ENCODE data around the gene CALHM2. TPM values are rescaled to one million over a fixed set of nuclear protein-coding genes. Genes with fewer than 3 reads are reported as not detected.
"Not testable (repeated sequence)": the region's sequence is repeated elsewhere in the genome, so short reads cannot be mapped to it uniquely, and the experiment has no call there.

CALHM2 gene
- total and polyA plus RNA-seq, 9 donors: 42.1 to 105 (median 55.3) TPM

GRCh38 chr10:103487410-103487708, 35.2 kb upstream of the CALHM2 start:
- TF ChIP-seq, protein P1, sequence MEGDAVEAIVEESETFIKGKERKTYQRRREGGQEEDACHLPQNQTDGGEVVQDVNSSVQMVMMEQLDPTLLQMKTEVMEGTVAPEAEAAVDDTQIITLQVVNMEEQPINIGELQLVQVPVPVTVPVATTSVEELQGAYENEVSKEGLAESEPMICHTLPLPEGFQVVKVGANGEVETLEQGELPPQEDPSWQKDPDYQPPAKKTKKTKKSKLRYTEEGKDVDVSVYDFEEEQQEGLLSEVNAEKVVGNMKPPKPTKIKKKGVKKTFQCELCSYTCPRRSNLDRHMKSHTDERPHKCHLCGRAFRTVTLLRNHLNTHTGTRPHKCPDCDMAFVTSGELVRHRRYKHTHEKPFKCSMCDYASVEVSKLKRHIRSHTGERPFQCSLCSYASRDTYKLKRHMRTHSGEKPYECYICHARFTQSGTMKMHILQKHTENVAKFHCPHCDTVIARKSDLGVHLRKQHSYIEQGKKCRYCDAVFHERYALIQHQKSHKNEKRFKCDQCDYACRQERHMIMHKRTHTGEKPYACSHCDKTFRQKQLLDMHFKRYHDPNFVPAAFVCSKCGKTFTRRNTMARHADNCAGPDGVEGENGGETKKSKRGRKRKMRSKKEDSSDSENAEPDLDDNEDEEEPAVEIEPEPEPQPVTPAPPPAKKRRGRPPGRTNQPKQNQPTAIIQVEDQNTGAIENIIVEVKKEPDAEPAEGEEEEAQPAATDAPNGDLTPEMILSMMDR (IDR thresholded peaks at IDR 0.05): no peak
- TF ChIP-seq EP300 (IDR thresholded peaks at IDR 0.05) (no peak), POLR2A (IDR thresholded peaks at IDR 0.05) (no peak)
- Histone ChIP-seq H3K36me3 (no peaks in the 10 kb centered on the region), H3K27ac (no peak overlapping the region), H3K27me3 (no peaks in the 10 kb centered on the region), H3K9me3 (no peaks in the 10 kb centered on the region), H3K4me3 (no peak overlapping the region), H3K4me1 (ENCODE audit: insufficient read depth) (peaks cover 7% of the 10 kb centered on the region)
- DNase-seq: no peak
- WGBS, 3 donors: 69 to 88% (median 85%) methylated on average over 2 of the region's 2 CpGs
- intact Hi-C loops (cut with DNase I): no loop called here

- intact Hi-C loops (cut with DNase I): loop anchor here in 1 of 4 donors (1.0 kb wide), 1 partner anchor 68 kb away; no protein-coding TSS in a partner anchor
- H3K27ac ChIP-seq: not testable (repeated sequence)
- 67 to 84% (median 82%) methylated on average over 8 of the region's 8 CpGs for WGBS, 3 donors
Measured at GRCh38 chr10:103486635-103487409, 34.7 kb upstream of the CALHM2 start.

DNA sequence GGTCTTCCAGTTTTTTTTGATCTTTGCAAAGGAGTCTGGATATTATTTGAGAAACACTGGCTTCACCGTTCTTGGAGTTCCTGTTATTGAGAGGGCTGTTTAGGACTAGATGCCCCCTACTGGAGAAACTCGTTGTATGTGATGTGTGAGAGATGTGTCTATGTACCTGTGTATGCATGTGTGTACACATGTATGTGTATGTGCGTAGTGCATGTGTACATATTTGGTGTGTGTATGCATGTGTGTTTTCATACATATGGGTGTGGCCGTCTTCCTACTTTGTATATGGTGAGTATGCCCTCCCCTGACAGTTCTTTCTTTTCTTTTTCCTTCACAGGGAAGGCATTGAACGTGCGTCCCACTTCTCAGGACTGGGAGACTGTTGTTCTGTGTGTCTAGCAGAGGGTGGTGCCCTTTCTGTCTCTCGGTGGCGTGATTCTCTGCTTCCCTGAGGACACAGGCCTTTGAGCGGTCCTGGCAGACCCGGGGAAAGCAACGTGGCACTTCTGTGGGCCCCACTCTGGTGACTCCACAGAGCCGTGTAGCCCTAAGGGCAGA, 29.9 kb upstream of the CALHM2 start:
- Histone ChIP-seq H3K4me1 (ENCODE audit: insufficient read depth) (peaks cover 1% of the 10 kb centered on the region), H3K36me3 (no peaks in the 10 kb centered on the region), H3K9me3 (no peaks in the 10 kb centered on the region), H3K27me3 (no peaks in the 10 kb centered on the region), H3K4me3 (no peak overlapping the region), H3K27ac (no peak overlapping the region)
- TF ChIP-seq, protein P1 (IDR thresholded peaks at IDR 0.05): peak in 2 of 3 donors; percentile 64 to 71
- no peak for TF ChIP-seq POLR2A (IDR thresholded peaks at IDR 0.05)
- DNase-seq: no peak
- 55 to 62% (median 56%) methylated on average over 12 of the region's 12 CpGs for WGBS, 3 donors
- intact Hi-C loops (cut with DNase I): no loop called here

More at GRCh38 chr10:103486635-103487409, 34.7 kb upstream of the CALHM2 start:
- H3K36me3 ChIP-seq; H3K4me1 ChIP-seq (ENCODE audit: insufficient read depth); H3K27me3 ChIP-seq; DNase-seq; H3K4me3 ChIP-seq; H3K9me3 ChIP-seq: not testable (repeated sequence)

DNA sequence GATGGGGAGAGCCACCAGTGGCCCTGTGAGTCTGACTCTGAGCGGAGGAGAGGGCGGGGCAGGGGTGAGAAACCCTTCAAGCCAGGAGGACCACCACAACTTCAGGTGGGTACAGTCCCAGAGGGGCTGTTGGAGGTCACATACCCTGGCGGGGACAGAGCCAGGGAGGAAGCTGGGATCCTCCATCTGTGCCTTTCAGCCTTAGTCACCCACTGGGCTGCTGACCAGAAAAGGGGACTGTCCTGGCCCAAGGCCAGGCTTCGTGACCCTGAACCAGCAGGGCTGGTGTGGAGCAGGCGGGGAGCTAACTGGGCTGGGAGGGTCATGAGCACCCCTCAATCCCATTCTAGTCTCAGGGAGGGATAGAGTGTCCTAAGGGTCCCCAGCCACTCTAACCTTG, 28.4 kb upstream of the CALHM2 start:
- no peaks in the 10 kb centered on the region for H3K27me3 ChIP-seq
- no peaks in the 10 kb centered on the region for H3K36me3 ChIP-seq
- H3K4me3 ChIP-seq: no peak overlapping the region
- intact Hi-C loops (cut with DNase I): no loop called here
- peak in 4 of 5 donors; percentile 40 to 65 (median 56) for DNase-seq
- TF ChIP-seq, protein P1 (IDR thresholded peaks at IDR 0.05): no peak
- TF ChIP-seq EP300 (IDR thresholded peaks at IDR 0.05) (no peak), POLR2A (IDR thresholded peaks at IDR 0.05) (no peak)
- 58 to 66% (median 63%) methylated on average over 5 of the region's 5 CpGs for WGBS, 3 donors
- no peak overlapping the region for H3K27ac ChIP-seq
- H3K4me1 ChIP-seq (ENCODE audit: insufficient read depth): peaks cover 1% of the 10 kb centered on the region
- H3K9me3 ChIP-seq: no peaks in the 10 kb centered on the region

- no peaks in the 10 kb centered on the region for H3K9me3 ChIP-seq
- no peak within 1 kb of the TSS for H3K27ac ChIP-seq
- no peaks in the 10 kb centered on the region for H3K36me3 ChIP-seq
- no peaks in the 10 kb centered on the region for H3K27me3 ChIP-seq
- TF ChIP-seq EP300 (IDR thresholded peaks at IDR 0.05) (no peak), POLR2A (IDR thresholded peaks at IDR 0.05) (no peak)
- TF ChIP-seq, protein P1 (IDR thresholded peaks at IDR 0.05): no peak
- H3K4me3 ChIP-seq: no peak within 1 kb of the TSS
- H3K4me1 ChIP-seq (ENCODE audit: insufficient read depth): peaks cover 1% of the 10 kb centered on the region
- WGBS, 3 donors: 70 to 81% (median 80%) methylated on average over 7 of the region's 7 CpGs
- no peak for DNase-seq
- intact Hi-C loops (cut with DNase I): loop anchor here in 1 of 4 donors (2.0 kb wide), 1 partner anchor 60 kb away; no protein-coding TSS in a partner anchor
Measured at GRCh38 chr10:103479135-103479534, 27.0 kb upstream of the CALHM2 start, which contains the start of gene CALHM3. Gene CALHM3 (minus strand): TSS chr10:103479240. CDS start chr10:103479032, 208 bp downstream.
